Sigmoid colon (tissue), 4 donors: ENCODE measurements around the gene RABL2A.
"Not testable (repeated sequence)": the region's sequence is repeated elsewhere in the genome, so short reads cannot be mapped to it uniquely, and the experiment has no call there.

Experiments
- EP300 ChIP-seq, 4 donors: sonication (generic); formaldehyde crosslinking; IDR thresholded peaks; one replicate each; pipeline ENCODE4 v1.6.1; 2017; ENCODE audit warnings: antibody characterized with exemption in 4 of 4
- POLR2A ChIP-seq, 2 donors: fragments of 450-650 bp; IDR thresholded peaks; one replicate each; pipeline ENCODE4 v1.6.1; 2016; ENCODE audit warnings: antibody characterized with exemption in 2 of 2, mild to moderate bottlenecking in 2 of 2, moderate library complexity in 2 of 2
- POLR2AphosphoS5 ChIP-seq, 4 donors: sonication (generic); formaldehyde crosslinking; IDR thresholded peaks; one replicate each; pipeline ENCODE4 v1.6.1; 2017; ENCODE audit warnings: antibody characterized with exemption in 4 of 4
- TF ChIP-seq, protein P1 (sequence below), 4 experiments: fragments of 450-650 bp in 3 of 4; fragments of 200-600 bp in 1 of 4; IDR thresholded peaks; one replicate each; pipeline ENCODE4 v1.5.1; 2016 to 2019; ENCODE audit warnings: antibody characterized with exemption in 4 of 4, mild to moderate bottlenecking in 3 of 4, moderate library complexity in 2 of 4

DNA sequence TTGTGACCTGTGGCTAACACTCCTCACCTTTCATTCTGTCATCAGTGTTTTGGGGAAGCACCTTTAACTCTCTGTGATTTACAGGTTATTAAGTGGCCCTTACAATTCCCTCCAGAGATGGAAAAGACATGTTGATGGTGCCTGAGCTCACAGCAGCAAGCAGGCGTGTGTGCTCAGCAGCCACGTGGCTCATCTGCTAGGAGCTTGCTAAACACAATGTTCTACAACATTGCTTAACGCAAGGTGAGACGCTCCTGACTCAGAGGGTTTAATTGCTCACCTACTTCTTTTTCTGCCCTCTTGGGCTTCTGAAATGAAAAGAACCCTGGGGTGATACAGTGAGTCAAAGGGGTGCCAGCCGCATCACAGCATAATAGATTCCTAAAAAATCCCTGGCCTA is 6.1 kb upstream of the RABL2A start:
- TF ChIP-seq, protein P1, sequence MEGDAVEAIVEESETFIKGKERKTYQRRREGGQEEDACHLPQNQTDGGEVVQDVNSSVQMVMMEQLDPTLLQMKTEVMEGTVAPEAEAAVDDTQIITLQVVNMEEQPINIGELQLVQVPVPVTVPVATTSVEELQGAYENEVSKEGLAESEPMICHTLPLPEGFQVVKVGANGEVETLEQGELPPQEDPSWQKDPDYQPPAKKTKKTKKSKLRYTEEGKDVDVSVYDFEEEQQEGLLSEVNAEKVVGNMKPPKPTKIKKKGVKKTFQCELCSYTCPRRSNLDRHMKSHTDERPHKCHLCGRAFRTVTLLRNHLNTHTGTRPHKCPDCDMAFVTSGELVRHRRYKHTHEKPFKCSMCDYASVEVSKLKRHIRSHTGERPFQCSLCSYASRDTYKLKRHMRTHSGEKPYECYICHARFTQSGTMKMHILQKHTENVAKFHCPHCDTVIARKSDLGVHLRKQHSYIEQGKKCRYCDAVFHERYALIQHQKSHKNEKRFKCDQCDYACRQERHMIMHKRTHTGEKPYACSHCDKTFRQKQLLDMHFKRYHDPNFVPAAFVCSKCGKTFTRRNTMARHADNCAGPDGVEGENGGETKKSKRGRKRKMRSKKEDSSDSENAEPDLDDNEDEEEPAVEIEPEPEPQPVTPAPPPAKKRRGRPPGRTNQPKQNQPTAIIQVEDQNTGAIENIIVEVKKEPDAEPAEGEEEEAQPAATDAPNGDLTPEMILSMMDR (IDR thresholded peaks at IDR 0.05), result not testable (repeated sequence)
- TF ChIP-seq POLR2AphosphoS5, POLR2A, EP300 (IDR thresholded peaks at IDR 0.05): not testable (repeated sequence)
